H9 (cell line): ENCODE data around the gene LRRK2. TPM values are rescaled to one million over a fixed set of nuclear protein-coding genes. Genes with fewer than 3 reads are reported as not detected.

Source experiments
- DNase-seq: peaks from one replicate; pipeline ENCODE4 v3.0.0-alpha.2; 2017
- H2AFZ ChIP-seq: one replicate; pipeline ENCODE4 v1.6.1; 2013; ENCODE audit warnings: mild to moderate bottlenecking, low read length, control low read depth, moderate library complexity
- H2AK5ac ChIP-seq: 2 replicates; pipeline ENCODE4 v1.6.1; 2013; ENCODE audit warnings: low read length, control low read depth, mixed read lengths; ENCODE audit not compliant: insufficient read length
- H2BK120ac ChIP-seq: one replicate; pipeline ENCODE4 v1.6.1; 2013; ENCODE audit warnings: low read depth, mild to moderate bottlenecking, low read length, control low read depth, inconsistent platforms; ENCODE audit not compliant: poor library complexity, severe bottlenecking
- H2BK12ac ChIP-seq: 2 replicates; pipeline ENCODE4 v1.6.1; 2013; ENCODE audit warnings: low read length, control low read depth, mixed read lengths, low read depth; ENCODE audit not compliant: insufficient read length
- H2BK15ac ChIP-seq: 2 replicates; pipeline ENCODE4 v1.6.1; 2013; ENCODE audit warnings: low read depth, low read length, control low read depth
- H2BK20ac ChIP-seq: one replicate; pipeline ENCODE4 v1.6.1; 2013; ENCODE audit warnings: low read depth, mild to moderate bottlenecking, low read length, control low read depth, inconsistent platforms; ENCODE audit not compliant: poor library complexity, severe bottlenecking
- H2BK5ac ChIP-seq: 2 replicates; pipeline ENCODE4 v1.6.1; 2013; ENCODE audit warnings: low read length, control low read depth, mixed read lengths; ENCODE audit not compliant: insufficient read length
- H3K14ac ChIP-seq: 2 replicates; pipeline ENCODE4 v1.6.1; 2013; ENCODE audit warnings: low read length, control low read depth; ENCODE audit not compliant: insufficient read depth
- H3K18ac ChIP-seq: 2 replicates; pipeline ENCODE4 v1.6.1; 2013; ENCODE audit warnings: low read depth, mild to moderate bottlenecking, mixed read lengths, low read length, control low read depth; ENCODE audit not compliant: insufficient read length
- H3K23ac ChIP-seq: 2 replicates; pipeline ENCODE4 v1.6.1; 2013; ENCODE audit warnings: low read length, control low read depth, mixed read lengths, low read depth; ENCODE audit not compliant: insufficient read length
- H3K23me2 ChIP-seq: 2 replicates; pipeline ENCODE4 v1.6.1; 2013; ENCODE audit warnings: low read depth, mild to moderate bottlenecking, mixed read lengths, low read length, control low read depth; ENCODE audit not compliant: insufficient read length, poor library complexity, severe bottlenecking
- H3K27ac ChIP-seq: 2 replicates; pipeline ENCODE4 v1.5.1; 2013; ENCODE audit warnings: low read length, control low read depth, mixed read lengths, low read depth; ENCODE audit not compliant: insufficient read length
- H3K27me3 ChIP-seq: 2 replicates; pipeline ENCODE4 v1.6.1; 2013; ENCODE audit warnings: low read length, control low read depth, inconsistent platforms; ENCODE audit not compliant: insufficient read depth
- H3K4ac ChIP-seq: 2 replicates; pipeline ENCODE4 v1.6.1; 2013; ENCODE audit warnings: low read depth, mild to moderate bottlenecking, control low read depth, inconsistent platforms, low read length, moderate library complexity
- H3K4me1 ChIP-seq: 2 replicates; pipeline ENCODE4 v1.6.1; 2013; ENCODE audit warnings: low read length, control low read depth, inconsistent platforms; ENCODE audit not compliant: insufficient read depth
- H3K4me2 ChIP-seq: 2 replicates; pipeline ENCODE4 v1.6.1; 2013; ENCODE audit warnings: low read length, control low read depth, mixed read lengths; ENCODE audit not compliant: insufficient read length, insufficient read depth
- H3K56ac ChIP-seq: 2 replicates; pipeline ENCODE4 v1.6.1; 2013; ENCODE audit warnings: low read depth, mild to moderate bottlenecking, mixed read lengths, low read length, control low read depth; ENCODE audit not compliant: insufficient read length
- H3K79me1 ChIP-seq: 2 replicates; pipeline ENCODE4 v1.6.1; 2013; ENCODE audit warnings: low read depth, mild to moderate bottlenecking, moderate library complexity, low read length, control low read depth, inconsistent platforms; ENCODE audit not compliant: insufficient read depth, poor library complexity, severe bottlenecking
- H3K79me2 ChIP-seq: 2 replicates; pipeline ENCODE4 v1.6.1; 2013; ENCODE audit warnings: low read length, control low read depth, inconsistent platforms; ENCODE audit not compliant: insufficient read depth
- H3K9ac ChIP-seq: 2 replicates; pipeline ENCODE4 v1.6.1; 2013; ENCODE audit warnings: low read length, control low read depth, mixed read lengths; ENCODE audit not compliant: insufficient read length; ENCODE audit errors: extremely low read depth
- H3K9me3 ChIP-seq: one replicate; pipeline ENCODE4 v1.6.1; 2013; ENCODE audit warnings: low read depth, low read length, inconsistent platforms; ENCODE audit not compliant: control insufficient read depth
- H3T11ph ChIP-seq: one replicate; pipeline ENCODE4 v1.6.1; 2013; ENCODE audit warnings: mild to moderate bottlenecking, low read length, control low read depth, inconsistent platforms
- H4K20me1 ChIP-seq: one replicate; pipeline ENCODE4 v1.6.1; 2013; ENCODE audit not compliant: control insufficient read depth, insufficient read length, insufficient read depth
- H4K5ac ChIP-seq: 2 replicates; pipeline ENCODE4 v1.6.1; 2013; ENCODE audit warnings: low read depth, mild to moderate bottlenecking, mixed read lengths, low read length, control low read depth; ENCODE audit not compliant: insufficient read length
- H4K8ac ChIP-seq: replicated peaks from 2 replicates; pipeline ENCODE4 v1.6.1; 2013; ENCODE audit warnings: low read length, control low read depth, mixed read lengths, low read depth; ENCODE audit not compliant: insufficient read length
- H4K91ac ChIP-seq: 2 replicates; pipeline ENCODE4 v1.6.1; 2013; ENCODE audit warnings: low read depth, mild to moderate bottlenecking, moderate library complexity, mixed read lengths, low read length, control low read depth; ENCODE audit not compliant: insufficient read length
- H3K27ac Mint-ChIP-seq, 3 experiments: 2 replicates in 2 of 3; 3 replicates in 1 of 3; pipeline ENCODE4 v1.8.0; 2020 to 2021; ENCODE audit warnings: mixed read lengths in 3 of 3, mild to moderate bottlenecking in 1 of 3, moderate library complexity in 1 of 3
- H3K27me3 Mint-ChIP-seq: 2 replicates; pipeline ENCODE4 v1.8.0; 2021; ENCODE audit warnings: low read depth, mild to moderate bottlenecking, moderate library complexity, mixed read lengths
- H3K36me3 Mint-ChIP-seq, 3 experiments: 2 replicates in 2 of 3; 3 replicates in 1 of 3; pipeline ENCODE4 v1.8.0; 2020 to 2021; ENCODE audit warnings: low read depth in 3 of 3, mixed read lengths in 3 of 3; ENCODE audit not compliant: insufficient read depth in 1 of 3
- H3K4me1 Mint-ChIP-seq, 2 experiments: 2 replicates each; pipeline ENCODE4 v1.8.0; 2020; ENCODE audit warnings: mixed read lengths in 2 of 2
- H3K4me3 Mint-ChIP-seq, 2 experiments: 2 replicates in 1 of 2; 3 replicates in 1 of 2; pipeline ENCODE4 v1.8.0; 2020 to 2021; ENCODE audit warnings: mild to moderate bottlenecking in 2 of 2, mixed read lengths in 2 of 2, moderate library complexity in 1 of 2
- H3K9me3 Mint-ChIP-seq, 2 experiments: 2 replicates in 1 of 2; 3 replicates in 1 of 2; pipeline ENCODE4 v1.8.0; 2020; ENCODE audit warnings: mild to moderate bottlenecking in 2 of 2, mixed read lengths in 2 of 2, moderate library complexity in 1 of 2
- CTCF ChIP-seq: fragments of 200-600 bp; sonication (generic); conservative IDR thresholded peaks from 3 replicates; pipeline ENCODE4 v1.8.0; 2021; ENCODE audit warnings: antibody characterized with exemption, mild to moderate bottlenecking
- total RNA-seq: library from RNA; stranded (reverse); gene quantifications from 2 replicates; pipeline ENCODE4 v1.2.1, GENCODE V29; 2021

LRRK2 gene
- total RNA-seq, 1 experiment from 2014 or later, result 0.17 TPM

DNA sequence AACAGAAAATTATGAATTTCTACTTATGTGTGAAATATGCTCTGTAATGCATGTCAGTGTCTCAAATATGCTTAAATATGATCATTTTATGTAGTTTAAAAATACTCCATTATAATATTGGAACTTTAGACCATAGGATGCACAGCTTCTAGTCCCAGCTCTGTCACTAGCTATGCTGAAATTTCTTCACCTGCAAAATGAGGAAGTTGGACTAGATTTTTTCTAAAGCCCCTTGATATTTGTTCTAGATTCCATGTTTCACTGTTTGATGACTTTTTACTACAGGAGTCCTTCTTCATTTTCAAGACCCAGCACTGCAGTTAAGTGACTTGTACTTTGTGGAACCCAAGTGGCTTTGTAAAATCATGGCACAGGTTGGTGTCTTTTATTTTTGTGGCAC lies 90.1 kb downstream of the LRRK2 start:
- Histone ChIP-seq H2BK12ac (no peak overlapping the region), H4K5ac (no peak overlapping the region), H4K91ac (no peak overlapping the region), H3K4ac (no peak overlapping the region), H3K14ac (no peak overlapping the region), H3K79me2 (no peaks in the 10 kb centered on the region), H2BK15ac (no peak overlapping the region), H4K8ac (no peak overlapping the region), H3K23ac (no peak overlapping the region), H2BK5ac (no peak overlapping the region), H2BK20ac (no peak overlapping the region), H3K27ac (no peak overlapping the region), H3K23me2 (no peaks in the 10 kb centered on the region), H3T11ph (no peak overlapping the region), H2BK120ac (no peak overlapping the region), H3K9ac (no peak overlapping the region), H2AFZ (no peak overlapping the region), H3K4me2 (no peak overlapping the region), H2AK5ac (no peak overlapping the region), H3K4me1 (no peaks in the 10 kb centered on the region), H4K20me1 (no peaks in the 10 kb centered on the region), H3K18ac (no peak overlapping the region), H3K27me3 (no peaks in the 10 kb centered on the region), H3K79me1 (no peaks in the 10 kb centered on the region), H3K9me3 (no peaks in the 10 kb centered on the region), H3K56ac (no peak overlapping the region)
- no peak for DNase-seq
- Mint-ChIP-seq H3K27ac (no peak overlapping the region), H3K36me3 (no peaks in the 10 kb centered on the region), H3K4me1 (no peaks in the 10 kb centered on the region), H3K9me3 (no peaks in the 10 kb centered on the region), H3K27me3 (no peaks in the 10 kb centered on the region), H3K4me3 (no peak overlapping the region)
- TF ChIP-seq CTCF, result no peak
